GM23248 (cell line): ENCODE data around the gene PSMA7.

ENCODE experiments used
- EZH2 ChIP-seq: fragments of 200-600 bp; sonication (generic); IDR thresholded peaks from 2 replicates; pipeline ENCODE4 v1.6.1; 2018; ENCODE audit warnings: antibody characterized with exemption, mild to moderate bottlenecking; ENCODE audit not compliant: insufficient read depth, poor library complexity, severe bottlenecking
- EZH2phosphoT487 ChIP-seq: fragments of 200-600 bp; sonication (generic); IDR thresholded peaks from 2 replicates; pipeline ENCODE4 v1.6.1; 2018; ENCODE audit warnings: antibody characterized with exemption, moderate library complexity, mild to moderate bottlenecking, low read depth; ENCODE audit not compliant: insufficient read depth

GRCh38 chr20:62111148-62111547 lies 32.0 kb downstream of the PSMA7 start:
- TF ChIP-seq EZH2phosphoT487: no peak
- TF ChIP-seq EZH2: no peak
